Measurements from ENCODE around the gene HOXA3.

Gene HOXA3

GRCh38 chr7:27177795-27178320, 25.5 kb upstream of the HOXA3 start:
- no peak for FAIRE-seq

DNA sequence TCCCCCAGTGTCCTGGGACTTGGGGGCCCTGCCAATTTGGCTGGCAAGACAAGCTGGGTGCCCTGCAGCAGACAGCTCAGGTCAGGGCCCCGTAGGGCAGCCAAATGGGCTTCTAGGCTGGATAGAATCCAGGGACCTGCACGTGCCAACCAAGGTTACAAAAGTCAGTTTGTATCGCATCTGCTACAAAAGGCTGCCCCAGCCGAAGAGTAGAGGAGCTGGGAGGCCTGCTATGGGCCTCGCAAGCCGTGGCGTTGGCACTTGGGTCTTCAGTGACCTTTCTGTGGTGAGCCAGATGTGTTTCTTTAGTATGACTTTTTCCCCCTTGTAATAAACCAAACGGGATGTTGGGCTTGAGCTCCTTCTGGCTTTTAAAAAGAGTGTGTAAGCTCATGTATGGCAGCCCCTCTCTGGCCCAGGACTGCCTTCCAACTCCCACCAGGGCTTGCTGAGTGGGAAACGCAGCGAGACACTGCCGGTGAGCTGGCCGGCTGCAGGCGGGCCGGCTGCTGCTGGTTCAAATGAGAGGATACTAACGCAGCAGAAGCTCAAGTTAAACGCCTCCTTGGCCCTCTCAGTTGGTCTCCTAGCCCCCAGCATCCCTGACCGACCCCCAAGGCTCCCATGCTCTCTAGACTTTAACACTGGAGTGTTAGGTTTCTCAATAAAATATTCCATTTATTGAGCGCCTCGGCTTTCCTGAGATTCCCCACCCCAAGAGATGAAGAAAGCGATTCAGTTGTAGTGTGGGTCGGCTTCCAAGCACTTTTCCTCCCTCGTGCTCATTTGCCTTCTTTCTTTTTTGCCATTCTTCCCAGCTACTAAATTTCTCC, 24.8 kb upstream of the HOXA3 start:
- FAIRE-seq: no peak

DNA sequence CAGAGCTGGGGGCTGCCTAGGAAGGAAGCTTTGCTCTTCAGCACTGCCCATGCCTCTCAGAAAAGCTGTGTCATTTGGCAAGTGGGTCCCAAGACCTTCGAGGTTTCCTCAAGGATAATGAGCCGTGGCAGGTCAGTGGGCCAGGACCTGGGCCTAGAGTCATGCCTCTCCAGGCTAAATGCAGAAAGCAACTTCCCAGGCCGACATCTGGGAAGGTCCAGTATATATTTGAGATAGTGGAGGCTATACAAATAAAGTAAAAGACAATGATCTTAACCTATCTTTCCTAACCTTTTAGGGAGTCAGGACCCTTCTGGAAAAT, 24.1 kb upstream of the HOXA3 start:
- FAIRE-seq: no peak

DNA sequence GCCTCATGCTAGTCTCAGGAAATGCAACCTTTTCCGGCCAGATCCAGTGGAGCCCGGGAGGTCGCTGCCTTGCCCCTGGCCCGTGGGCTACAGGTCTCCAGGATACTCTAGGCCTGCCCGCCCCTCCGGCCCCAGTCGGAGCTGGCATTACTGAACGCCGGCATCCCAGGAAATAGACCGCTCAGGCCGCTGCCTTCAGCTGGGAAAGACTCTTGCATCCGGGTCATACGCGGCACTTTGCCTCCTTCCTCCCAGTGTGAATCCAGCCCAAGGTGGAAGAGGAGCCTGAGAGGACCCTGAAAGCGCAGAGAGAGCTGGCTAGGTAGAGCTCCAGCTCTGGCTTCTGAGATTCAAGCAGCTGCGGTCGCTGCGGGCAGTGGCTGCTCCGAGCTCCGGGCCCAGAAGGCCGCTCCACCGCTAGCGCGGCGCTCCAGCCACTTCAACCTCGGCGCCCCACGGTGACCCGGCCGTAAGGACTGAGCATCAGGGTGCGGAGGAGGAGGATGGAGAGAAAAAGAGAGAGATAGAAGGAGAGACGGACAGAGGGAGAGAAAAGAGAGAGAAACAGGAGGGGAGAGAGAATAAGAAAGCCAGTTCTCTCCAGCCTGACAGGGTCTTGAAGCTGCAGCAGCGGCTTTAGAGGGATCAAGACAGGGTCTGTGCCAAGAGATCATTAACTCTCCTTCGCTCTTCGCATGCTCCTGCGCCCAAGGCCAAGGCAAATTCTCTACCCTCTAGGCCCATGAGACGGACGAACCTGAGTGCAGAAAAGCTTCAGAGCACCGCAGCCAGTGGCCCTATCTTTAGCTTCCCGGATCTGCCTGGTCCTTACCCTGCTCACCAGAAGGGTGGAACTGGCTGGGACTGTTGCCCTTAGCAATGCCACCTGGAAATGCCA, 23.5 kb upstream of the HOXA3 start:
- FAIRE-seq: no peak

DNA sequence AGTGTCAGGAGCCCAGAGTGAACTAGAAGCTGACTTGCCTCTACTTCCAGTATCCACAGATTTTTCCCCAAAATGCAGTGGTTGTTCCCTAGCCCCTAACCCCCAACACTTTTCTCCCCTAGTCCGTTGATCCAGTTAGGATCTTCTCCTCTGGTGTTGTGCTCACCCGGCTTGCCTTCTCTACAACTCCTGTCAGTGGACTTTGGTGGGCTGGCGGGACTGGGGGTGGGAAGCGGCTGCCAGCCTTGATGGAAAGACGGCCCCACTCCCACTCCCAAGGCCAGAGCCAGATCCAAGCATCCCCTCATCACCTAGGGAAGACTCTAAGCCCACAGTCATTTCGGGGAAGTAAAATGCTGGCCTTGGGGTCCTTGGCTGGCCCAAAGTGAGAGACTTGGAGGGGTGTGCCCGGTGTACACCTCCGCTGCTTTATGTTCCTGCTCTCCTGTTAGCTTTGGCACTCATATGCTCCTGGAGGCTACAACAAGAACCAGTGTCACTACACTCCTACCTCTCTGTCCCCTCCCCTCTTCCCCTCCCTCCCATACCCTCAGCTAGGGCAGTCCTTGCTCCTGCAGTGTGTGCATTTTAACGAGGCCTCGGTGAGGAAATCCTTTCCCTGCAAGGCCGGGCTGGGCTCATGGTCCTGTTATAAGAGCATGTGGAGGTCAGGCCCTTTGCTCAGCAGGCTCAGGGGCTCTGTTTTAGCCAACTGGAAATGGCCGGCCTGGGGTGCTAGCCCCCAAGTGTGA, 22.7 kb upstream of the HOXA3 start:
- no peak for FAIRE-seq

GRCh38 chr7:27173956-27174873, 21.8 kb upstream of the HOXA3 start, which contains the start of gene HOXA10:
Gene HOXA10, minus strand, starts transcription at chr7:27174320. Its CDS starts 14 bp downstream, at chr7:27174306.
- peak; percentile 85 for FAIRE-seq

GRCh38 chr7:27173511-27173955, 21.1 kb upstream of the HOXA3 start:
- FAIRE-seq: no peak

GRCh38 chr7:27172823-27173510, 20.6 kb upstream of the HOXA3 start:
- FAIRE-seq: no peak

- FAIRE-seq: no peak
Observed at GRCh38 chr7:27172315-27172774, 20.0 kb upstream of the HOXA3 start.

DNA sequence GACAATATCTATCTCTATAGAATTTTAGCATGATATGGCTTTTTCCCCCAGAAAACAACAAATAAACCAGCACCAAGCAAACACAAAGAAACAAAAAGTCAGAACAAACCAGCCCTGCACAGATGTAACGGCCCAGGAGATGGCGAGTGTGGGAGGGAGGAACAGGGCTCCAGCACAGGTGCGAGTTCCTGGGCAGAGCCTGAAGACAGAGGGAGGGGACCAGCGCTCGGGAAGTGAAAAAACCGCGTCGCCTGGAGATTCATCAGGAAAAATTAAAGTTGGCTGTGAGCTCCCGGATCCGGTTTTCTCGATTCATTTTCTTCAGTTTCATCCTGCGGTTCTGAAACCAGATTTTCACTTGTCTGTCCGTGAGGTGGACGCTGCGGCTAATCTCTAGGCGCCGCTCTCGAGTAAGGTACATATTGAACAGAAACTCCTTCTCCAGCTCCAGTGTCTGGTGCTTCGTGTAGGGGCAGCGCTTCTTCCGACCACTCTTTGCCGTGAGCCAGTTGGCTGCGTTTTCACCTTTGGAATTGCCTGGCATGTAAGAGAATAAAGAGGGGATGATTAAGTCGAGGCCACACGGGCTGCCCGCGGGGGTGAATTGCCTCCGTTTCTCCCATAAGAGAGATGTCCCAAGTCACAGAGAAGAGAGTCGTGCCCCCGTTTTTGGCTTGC, 19.4 kb upstream of the HOXA3 start:
- FAIRE-seq: no peak

GRCh38 chr7:27171325-27171636, 18.9 kb upstream of the HOXA3 start:
- FAIRE-seq: no peak

DNA sequence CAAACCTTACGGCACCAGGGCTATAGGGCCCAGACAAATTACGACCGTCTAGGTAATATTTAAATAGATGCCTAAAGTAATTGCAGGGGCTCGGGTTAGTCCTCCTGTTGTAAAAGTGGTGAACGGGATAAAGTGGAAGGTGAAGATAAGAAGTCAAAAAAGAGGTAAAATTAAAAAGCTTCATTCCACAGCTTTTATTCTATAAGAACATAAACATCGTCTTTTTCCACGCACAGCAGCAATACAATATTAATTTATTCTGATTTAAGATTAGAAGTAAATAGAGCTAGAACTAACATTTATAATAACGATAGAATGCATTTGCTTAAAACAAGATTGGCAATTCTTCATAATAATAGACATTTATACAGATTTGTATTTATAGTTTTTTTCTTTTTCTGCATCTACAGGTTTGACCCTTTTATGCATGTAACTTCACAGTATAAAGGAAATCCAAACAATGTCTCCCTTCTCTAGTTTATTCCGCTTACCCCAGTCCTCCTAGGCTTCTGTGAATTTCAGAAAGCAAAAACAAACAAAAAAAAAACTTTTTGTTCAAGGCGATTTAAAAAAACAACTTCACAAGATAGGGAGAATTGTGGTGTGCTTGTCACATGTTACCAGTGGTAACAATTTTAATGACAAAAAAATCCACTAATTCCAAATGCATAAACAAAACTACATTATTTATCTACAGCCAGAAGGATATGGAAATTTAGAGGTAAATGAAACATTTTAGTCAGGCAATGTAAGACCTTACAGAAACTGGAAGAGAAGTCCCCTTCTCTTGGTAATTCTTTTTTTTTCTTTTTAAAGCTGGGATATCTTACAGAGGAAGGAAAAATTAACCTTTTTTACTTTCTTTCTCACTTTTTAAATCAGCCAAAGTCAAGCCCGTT, 18.3 kb upstream of the HOXA3 start:
- no peak for FAIRE-seq

DNA sequence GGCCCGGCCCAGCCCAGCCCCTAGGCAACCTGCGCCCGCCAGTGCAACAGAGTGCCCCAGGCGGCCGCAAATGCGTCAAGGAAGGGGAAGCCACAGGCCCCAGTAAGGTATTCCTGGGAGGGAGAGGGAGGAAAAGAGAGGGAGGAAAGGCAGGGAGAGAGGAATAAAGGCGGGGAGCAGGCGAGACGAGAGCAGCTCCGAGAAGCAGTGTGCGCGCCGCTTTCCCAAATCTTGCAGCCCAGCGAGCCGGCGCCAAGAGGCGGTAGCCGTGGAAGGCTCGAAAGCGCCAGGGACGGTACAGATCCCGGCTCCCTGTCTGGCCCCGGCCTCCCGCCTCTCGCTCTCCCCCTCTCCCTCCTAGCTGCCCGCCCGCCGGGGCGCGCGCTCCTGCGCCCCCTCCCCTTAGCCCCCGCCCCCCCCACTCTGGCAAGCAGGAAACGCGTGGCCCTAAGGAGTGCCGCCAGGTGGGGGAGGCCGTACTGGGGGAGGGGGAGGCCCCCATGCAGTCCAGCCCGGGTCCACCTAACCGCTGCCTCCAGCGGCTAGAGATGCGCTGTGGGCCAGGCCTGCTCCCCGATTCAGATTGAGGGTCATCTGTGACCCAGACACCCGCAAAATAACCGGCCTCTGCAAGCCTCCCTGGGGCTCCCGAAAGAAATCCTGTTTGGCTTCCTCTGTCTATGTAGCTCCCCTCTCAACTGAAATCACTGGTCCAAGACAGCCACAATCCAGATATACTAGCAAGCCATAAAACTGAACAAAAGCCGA, 17.5 kb upstream of the HOXA3 start:
- no peak for FAIRE-seq

DNA sequence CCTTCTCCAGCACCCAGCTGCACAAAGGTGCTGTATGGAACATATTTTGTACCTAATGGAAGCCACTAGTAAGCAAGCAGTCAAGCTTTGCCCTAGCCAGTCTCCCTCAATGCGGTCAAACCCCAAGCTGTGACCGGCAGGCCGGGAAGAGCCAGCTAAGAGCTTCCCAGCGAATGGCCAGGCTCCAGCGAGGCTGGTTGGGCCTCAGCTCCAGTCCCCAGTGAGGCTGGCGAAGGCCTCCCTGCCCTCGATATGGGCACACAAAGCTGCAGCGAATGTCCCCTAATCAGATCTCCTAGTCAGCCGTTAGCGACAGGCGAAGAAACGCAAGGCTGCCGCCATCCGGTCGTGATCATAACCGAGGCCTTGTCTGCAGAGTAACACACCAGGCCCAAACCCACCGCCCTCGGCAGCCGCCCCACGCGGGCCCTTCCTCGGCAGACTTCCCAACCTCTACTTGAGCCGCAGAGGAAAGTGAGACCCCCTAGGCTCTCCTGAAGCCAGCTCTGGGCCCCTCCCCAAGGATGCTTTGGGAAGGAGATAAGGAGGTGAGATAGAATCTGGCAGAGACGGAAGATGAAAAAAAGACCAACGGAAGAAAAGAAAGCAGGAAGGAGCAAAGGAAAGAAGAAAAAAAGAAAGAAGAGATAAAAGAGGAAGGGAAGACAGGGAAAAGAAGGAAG, 16.0 kb upstream of the HOXA3 start:
- no peak for FAIRE-seq

DNA sequence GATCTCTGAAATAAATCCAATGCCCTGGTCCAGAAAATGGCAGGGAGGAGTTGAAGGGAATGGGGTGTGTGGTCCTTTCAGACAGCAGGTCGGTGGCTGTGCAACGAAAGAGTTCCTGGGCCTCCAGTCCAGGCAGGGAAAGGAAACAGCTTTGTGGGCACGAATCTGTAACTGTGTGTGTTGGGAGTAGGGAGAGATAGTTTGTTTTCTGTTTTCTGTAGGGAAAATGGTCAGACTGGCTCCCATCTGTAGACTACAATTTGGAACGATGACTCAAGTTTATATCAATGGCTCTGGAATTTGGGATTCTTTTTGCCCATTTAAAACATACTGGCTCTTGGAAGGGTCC, 15.5 kb upstream of the HOXA3 start:
- FAIRE-seq: no peak

- no peak for FAIRE-seq
Observed at GRCh38 chr7:27166531-27167505, 14.4 kb upstream of the HOXA3 start.

DNA sequence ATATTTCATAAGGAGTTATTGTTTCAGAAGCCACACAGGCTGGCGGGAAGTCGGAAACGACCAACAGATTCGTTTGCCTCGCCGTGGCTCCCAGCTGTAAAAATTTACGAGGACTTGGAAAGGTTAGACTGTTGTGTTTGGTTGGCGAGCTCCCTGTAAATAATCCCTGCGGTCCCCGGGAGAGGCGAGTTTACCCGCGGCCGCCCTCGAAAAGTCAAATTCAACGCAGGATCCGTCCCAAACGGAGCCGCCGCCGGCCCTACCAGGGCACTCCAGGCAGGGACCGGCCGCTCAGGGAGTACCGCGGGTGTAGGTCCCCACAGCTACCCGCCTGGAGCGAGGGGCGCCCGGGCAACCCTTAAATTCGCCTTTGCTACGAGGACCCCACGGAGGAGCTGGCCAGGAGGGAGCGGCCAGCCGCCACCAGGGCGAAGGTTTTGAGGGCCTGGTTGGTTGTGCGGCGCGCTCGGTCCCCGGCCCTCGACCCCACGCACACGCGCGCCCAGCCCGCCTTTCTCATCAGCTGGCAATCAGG, 13.7 kb upstream of the HOXA3 start:
- no peak for FAIRE-seq
